Thyroid gland (tissue), 4 donors: Measurements from ENCODE around the gene ALOX5.

ENCODE experiments used
- POLR2A ChIP-seq, 2 donors: fragments of 450-650 bp; IDR thresholded peaks; one replicate each; pipeline ENCODE4 v1.6.1; 2017; ENCODE audit warnings: antibody characterized with exemption in 2 of 2, mild to moderate bottlenecking in 2 of 2, moderate library complexity in 1 of 2
- TF ChIP-seq, protein P1 (sequence below), 6 experiments: fragments of 200-600 bp in 3 of 6; fragments of 450-650 bp in 3 of 6; sonication (generic) in 3 of 6; IDR thresholded peaks; one replicate each; pipeline ENCODE4 v1.5.1; 2016 to 2019; ENCODE audit warnings: antibody characterized with exemption in 6 of 6, mild to moderate bottlenecking in 2 of 6, inconsistent platforms in 1 of 6, moderate library complexity in 1 of 6

- TF ChIP-seq, protein P1, sequence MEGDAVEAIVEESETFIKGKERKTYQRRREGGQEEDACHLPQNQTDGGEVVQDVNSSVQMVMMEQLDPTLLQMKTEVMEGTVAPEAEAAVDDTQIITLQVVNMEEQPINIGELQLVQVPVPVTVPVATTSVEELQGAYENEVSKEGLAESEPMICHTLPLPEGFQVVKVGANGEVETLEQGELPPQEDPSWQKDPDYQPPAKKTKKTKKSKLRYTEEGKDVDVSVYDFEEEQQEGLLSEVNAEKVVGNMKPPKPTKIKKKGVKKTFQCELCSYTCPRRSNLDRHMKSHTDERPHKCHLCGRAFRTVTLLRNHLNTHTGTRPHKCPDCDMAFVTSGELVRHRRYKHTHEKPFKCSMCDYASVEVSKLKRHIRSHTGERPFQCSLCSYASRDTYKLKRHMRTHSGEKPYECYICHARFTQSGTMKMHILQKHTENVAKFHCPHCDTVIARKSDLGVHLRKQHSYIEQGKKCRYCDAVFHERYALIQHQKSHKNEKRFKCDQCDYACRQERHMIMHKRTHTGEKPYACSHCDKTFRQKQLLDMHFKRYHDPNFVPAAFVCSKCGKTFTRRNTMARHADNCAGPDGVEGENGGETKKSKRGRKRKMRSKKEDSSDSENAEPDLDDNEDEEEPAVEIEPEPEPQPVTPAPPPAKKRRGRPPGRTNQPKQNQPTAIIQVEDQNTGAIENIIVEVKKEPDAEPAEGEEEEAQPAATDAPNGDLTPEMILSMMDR (IDR thresholded peaks at IDR 0.05) = no peak
- TF ChIP-seq POLR2A (IDR thresholded peaks at IDR 0.05) = no peak
Measured at GRCh38 chr10:45424668-45425404, 50.8 kb downstream of the ALOX5 start.
